ENCODE results near the gene MAN2B2.
A peak's percentile ranks its signal among the peaks of the same experiment; 100 is the strongest.
"Not testable (repeated sequence)": the region's sequence is repeated elsewhere in the genome, so short reads cannot be mapped to it uniquely, and the experiment has no call there.

MAN2B2 gene

GRCh38 chr4:6647582-6648230 lies 72.7 kb downstream of the MAN2B2 start:
- no peak for DNase-seq

GRCh38 chr4:6649216-6649615 lies 74.2 kb downstream of the MAN2B2 start:
- no peak for DNase-seq

- not testable (repeated sequence) for DNase-seq
Measured at GRCh38 chr4:6654211-6654610, 79.2 kb downstream of the MAN2B2 start.

GRCh38 chr4:6655291-6655690 lies 80.3 kb downstream of the MAN2B2 start:
- not testable (repeated sequence) for DNase-seq

- no peak for DNase-seq
Measured at GRCh38 chr4:6655924-6656323, 80.9 kb downstream of the MAN2B2 start.

- DNase-seq: no peak
Measured at GRCh38 chr4:6657242-6658208, 82.5 kb downstream of the MAN2B2 start.

GRCh38 chr4:6658209-6658595 lies 83.2 kb downstream of the MAN2B2 start:
- no peak for DNase-seq

GRCh38 chr4:6658597-6659075 lies 83.6 kb downstream of the MAN2B2 start:
- DNase-seq: peak; percentile 61

- no peak for DNase-seq
Measured at GRCh38 chr4:6659897-6660296, 84.9 kb downstream of the MAN2B2 start.

GRCh38 chr4:6660430-6660829 lies 85.4 kb downstream of the MAN2B2 start:
- no peak for DNase-seq

- DNase-seq: no peak
Measured at GRCh38 chr4:6662591-6662990, 87.6 kb downstream of the MAN2B2 start.

- DNase-seq: no peak
Measured at GRCh38 chr4:6663596-6664393, 88.8 kb downstream of the MAN2B2 start.

- no peak for DNase-seq
Measured at GRCh38 chr4:6665320-6665654, 90.3 kb downstream of the MAN2B2 start.

- DNase-seq: no peak
Measured at GRCh38 chr4:6668391-6668790, 93.4 kb downstream of the MAN2B2 start.

- DNase-seq: no peak
Measured at GRCh38 chr4:6671648-6672047, 96.7 kb downstream of the MAN2B2 start.

- DNase-seq: no peak
Measured at GRCh38 chr4:6672131-6672530, 97.1 kb downstream of the MAN2B2 start.

GRCh38 chr4:6672541-6673190 lies 97.7 kb downstream of the MAN2B2 start:
- not testable (repeated sequence) for DNase-seq
